ENCODE measurements around the gene GGCT. TPM values are rescaled to one million over a fixed set of nuclear protein-coding genes. Genes with fewer than 3 reads are reported as not detected.
"Not testable (repeated sequence)": the region's sequence is repeated elsewhere in the genome, so short reads cannot be mapped to it uniquely, and the experiment has no call there.

The GGCT gene
- polyA plus RNA-seq, 3 donors: 61.0 to 77.2 (median 72.0) TPM

- no peak for DNase-seq (ENCODE audit: extremely low read depth in 1 of 11, low read depth in 9 of 11, low spot score in 4 of 11)
Measured at GRCh38 chr7:30526163-30526562, 21.5 kb upstream of the GGCT start.

DNA sequence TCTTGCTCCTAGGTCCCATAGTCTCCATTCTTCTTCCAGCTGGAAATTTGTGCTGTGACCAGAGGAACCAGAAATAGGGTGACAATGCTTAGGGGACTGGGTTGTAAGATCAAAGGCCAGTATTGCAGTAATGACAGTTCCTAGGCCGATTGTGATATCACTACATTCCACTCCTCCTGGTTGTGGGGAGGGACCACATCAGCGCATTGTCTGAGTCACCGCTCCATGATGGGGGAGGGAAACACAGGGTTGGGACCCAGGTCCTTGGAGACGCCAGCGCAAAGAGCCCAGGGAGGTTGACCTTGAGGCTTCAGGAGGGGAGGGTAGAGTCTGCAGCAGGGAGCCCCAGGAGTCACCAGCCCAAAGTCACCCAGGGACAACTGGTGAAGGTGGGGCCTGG is 20.8 kb upstream of the GGCT start:
- no peak for DNase-seq (ENCODE audit: extremely low read depth in 1 of 11, low read depth in 9 of 11, low spot score in 4 of 11)

GRCh38 chr7:30524545-30524944 is 19.9 kb upstream of the GGCT start:
- DNase-seq (ENCODE audit: extremely low read depth in 1 of 11, low read depth in 9 of 11, low spot score in 4 of 11): no peak

DNA sequence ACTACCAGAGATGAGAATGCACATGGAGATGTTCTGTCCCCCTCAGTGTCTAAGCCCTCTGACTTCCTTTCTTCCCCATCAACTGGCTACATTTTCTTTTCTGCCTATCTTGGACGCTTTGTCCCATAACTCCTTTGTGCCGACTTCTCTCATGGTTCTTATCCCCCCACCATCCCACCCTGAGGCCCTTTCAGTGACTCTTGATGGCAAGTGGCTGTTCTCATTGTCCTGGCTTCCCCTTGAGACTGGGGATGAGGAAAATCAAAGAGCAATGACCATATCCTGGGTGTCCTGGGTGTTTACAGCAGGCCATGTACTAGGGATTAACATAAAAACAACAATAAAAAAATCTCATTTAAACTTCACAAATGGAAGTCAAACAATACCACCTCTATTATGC is 18.8 kb upstream of the GGCT start:
- no peak for DNase-seq (ENCODE audit: extremely low read depth in 1 of 11, low read depth in 9 of 11, low spot score in 4 of 11)

DNA sequence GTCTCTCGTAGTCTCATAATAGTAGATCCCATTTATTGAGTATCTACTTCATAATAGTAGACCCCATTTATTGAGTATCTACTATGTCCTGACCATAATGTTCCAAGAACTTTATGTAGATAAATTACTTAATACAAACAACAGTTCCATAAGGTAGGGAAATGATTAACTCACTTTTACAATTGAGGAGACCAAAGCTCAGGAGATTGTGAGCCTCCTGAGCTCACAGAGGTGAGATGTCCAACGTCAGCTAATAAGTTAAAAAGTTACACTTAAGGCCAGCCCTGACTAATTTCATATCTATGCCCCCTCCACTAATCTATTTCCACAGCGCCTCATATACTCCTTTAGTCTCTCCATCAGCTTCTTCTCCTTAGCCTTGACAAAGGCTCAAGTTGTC is 17.5 kb upstream of the GGCT start:
- DNase-seq (ENCODE audit: extremely low read depth in 1 of 11, low read depth in 9 of 11, low spot score in 4 of 11): no peak

- DNase-seq (ENCODE audit: extremely low read depth in 1 of 11, low read depth in 9 of 11, low spot score in 4 of 11): no peak
Measured at GRCh38 chr7:30521532-30521931, 16.9 kb upstream of the GGCT start.

- DNase-seq (ENCODE audit: extremely low read depth in 1 of 11, low read depth in 9 of 11, low spot score in 4 of 11): no peak
Measured at GRCh38 chr7:30519122-30519521, 14.5 kb upstream of the GGCT start.

DNA sequence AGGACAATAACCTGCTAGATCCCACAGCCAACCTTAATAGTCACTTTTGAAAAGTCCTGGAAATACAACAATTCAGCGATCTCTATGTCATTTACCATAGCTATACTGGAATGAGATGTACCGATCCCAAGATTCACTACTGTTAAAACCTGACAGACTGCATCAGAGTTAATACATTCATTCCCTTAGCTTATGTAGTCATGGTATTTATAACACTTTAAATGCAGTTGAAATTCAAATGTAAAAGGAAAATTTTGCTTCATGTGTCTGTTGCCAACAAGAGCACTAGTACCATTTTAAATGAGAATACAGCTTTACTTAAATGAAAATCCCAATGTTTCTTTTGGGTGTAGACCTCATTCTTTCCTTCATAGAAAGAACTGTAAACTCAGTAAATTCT is 11.1 kb upstream of the GGCT start:
- DNase-seq (ENCODE audit: extremely low read depth in 1 of 11, low read depth in 9 of 11, low spot score in 4 of 11): no peak

- DNase-seq (ENCODE audit: extremely low read depth in 1 of 11, low read depth in 9 of 11, low spot score in 4 of 11): no peak
Measured at GRCh38 chr7:30514776-30515175, 10.1 kb upstream of the GGCT start.

- DNase-seq (ENCODE audit: extremely low read depth in 1 of 11, low read depth in 9 of 11, low spot score in 4 of 11): no peak
Measured at GRCh38 chr7:30514177-30514576, 9.5 kb upstream of the GGCT start.

DNA sequence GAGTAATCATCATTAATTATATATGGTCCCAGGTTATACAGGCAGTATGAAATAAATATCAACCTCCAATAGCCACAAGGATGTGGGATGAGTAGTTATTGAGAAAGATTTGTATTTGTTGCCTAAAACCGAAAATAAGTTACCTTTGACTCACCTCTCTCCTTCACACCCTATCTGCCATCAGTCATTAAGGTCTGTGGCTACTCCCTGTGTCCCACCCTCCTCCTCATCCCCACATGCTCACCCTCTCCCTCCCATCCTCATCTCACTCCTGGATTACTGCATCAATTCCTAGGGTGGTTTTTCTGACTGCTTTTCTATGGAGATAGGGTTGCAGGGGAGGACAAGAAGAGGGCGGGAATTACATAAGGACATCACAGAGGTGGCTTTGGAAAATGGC is 9.1 kb upstream of the GGCT start:
- DNase-seq (ENCODE audit: extremely low read depth in 1 of 11, low read depth in 9 of 11, low spot score in 4 of 11): no peak

DNA sequence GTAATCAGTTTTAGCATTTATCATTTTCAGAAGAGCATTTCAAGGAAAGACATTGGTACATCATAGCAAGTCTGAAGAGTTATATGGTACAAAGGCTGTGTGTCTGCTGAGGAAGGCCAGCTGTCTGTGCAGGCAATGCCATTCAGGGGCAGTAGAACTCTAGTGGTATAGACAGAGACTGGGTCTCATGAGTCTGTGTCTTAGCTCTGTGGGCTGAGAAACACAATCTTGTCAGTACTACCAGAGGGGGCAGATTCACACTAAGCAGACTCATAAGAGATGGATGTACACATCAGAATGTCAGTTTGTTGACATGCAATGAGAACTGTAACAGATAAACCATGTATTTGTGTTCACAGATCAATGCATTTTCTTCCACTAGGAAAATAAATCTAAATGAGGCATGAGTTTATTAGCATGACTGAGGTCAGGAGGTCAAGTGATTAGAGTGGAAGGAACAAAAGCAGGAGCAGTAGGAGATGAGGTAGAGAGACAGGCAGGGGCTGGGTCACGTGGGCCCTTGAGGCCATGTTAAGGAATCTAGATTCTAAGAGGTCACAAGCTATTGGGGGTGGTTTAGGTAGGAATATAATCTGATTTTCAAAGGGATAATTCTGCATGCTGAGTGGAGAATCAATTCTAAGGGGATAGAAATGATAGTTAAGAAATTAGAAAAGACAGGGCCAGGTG is 7.5 kb upstream of the GGCT start:
- DNase-seq (ENCODE audit: extremely low read depth in 1 of 11, low read depth in 9 of 11, low spot score in 4 of 11): no peak

DNA sequence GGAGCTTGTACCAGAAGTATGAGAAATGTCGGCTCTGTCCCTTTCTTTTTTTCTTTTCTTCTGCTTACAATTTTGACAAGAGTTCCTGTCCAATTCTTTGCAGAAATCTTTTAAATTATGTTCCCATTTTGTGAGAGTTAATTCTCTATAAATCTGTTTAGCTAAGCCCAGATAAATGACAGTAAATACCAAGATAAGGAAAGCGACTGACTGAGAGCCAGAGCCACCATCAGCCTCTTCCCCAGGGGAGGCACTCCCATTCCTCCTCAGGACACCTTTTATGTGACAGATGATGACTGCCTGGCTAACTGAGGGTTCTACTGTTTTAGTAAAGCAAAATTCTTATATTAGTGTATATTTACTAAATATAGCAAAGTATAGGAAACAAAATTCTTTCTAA is 6.9 kb upstream of the GGCT start:
- no peak for DNase-seq (ENCODE audit: extremely low read depth in 1 of 11, low read depth in 9 of 11, low spot score in 4 of 11)

GRCh38 chr7:30510124-30511075 is 5.8 kb upstream of the GGCT start:
- peak in 4 of 11 donors; percentile 10 to 18 (median 12) for DNase-seq (ENCODE audit: extremely low read depth in 1 of 11, low read depth in 9 of 11, low spot score in 4 of 11)

GRCh38 chr7:30509171-30509857 is 4.7 kb upstream of the GGCT start:
- not testable (repeated sequence) for DNase-seq (ENCODE audit: extremely low read depth in 1 of 11, low read depth in 9 of 11, low spot score in 4 of 11)

- not testable (repeated sequence) for DNase-seq (ENCODE audit: extremely low read depth in 1 of 11, low read depth in 9 of 11, low spot score in 4 of 11)
Measured at GRCh38 chr7:30507346-30507900, 2.8 kb upstream of the GGCT start.

- no peak for DNase-seq (ENCODE audit: extremely low read depth in 1 of 11, low read depth in 9 of 11, low spot score in 4 of 11)
Measured at GRCh38 chr7:30505174-30505697, 607 bp upstream of the GGCT start.

DNA sequence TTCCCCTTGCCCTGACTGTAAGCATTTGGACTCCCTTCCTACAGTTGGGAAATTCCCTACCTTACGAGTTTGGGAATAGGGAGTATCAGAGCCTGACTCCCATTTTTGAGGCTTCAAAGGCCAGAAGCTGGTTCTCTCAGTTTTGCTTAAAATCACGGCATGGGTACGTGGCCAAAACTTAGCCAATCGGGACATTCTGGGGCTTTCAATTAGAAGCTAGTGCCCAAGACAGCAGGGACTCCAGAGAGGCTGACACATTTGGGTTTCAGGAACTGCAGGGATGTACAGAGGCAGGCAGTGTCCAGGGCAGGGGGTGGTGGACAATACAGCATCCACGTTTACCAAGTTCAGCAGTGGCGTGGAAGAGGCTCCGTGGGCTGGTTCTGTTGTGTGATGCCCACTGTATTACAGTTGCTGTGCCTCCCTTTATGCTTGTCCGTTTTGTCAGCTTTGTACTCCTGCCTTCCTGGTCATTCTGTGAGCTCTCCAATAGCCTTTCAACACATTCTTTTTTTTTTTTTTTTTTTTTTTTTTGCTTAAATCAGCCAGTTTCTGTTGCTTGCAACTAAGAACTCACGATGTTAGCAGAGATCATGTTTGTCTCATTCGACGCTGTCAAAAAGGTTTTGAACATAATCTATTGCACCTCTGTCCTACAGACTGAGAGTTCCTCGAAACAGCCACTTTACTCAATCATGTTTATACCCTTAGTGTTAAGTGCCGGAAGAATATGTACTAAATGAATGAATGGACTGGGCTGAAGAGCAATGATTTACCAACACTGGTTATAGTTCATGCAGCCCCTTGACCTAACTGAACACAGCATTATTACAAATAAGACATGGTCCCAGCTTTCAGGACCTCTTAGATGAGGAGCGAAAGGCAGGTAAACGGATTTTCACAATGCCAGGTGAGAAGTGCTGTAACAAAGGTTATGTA is 1.1 kb downstream of the GGCT start:
- no peak for DNase-seq (ENCODE audit: extremely low read depth in 1 of 11, low read depth in 9 of 11, low spot score in 4 of 11)

Measured in renal cortex interstitium (tissue), 11 donors.